ENCODE measurements around the gene ATG16L1.

- no peak for TF ChIP-seq CTCF (IDR thresholded peaks at IDR 0.05)
- no peak for TF ChIP-seq POLR2A (IDR thresholded peaks at IDR 0.05)
Observed at GRCh38 chr2:233265899-233266431, 14.5 kb downstream of the ATG16L1 start.
